B cell (primary cell): ENCODE data around the gene PSMD5. TPM values are rescaled to one million over a fixed set of nuclear protein-coding genes. Genes with fewer than 3 reads are reported as not detected.

ENCODE experiments used
- ATAC-seq: fragments of 200-7000 bp; cut with Tn5 transposase; one replicate; pipeline ENCODE4 v1.10.0; 2021; ENCODE audit warnings: low read depth, mild to moderate bottlenecking, moderate number of reproducible peaks, moderate library complexity
- CTCF ChIA-PET: fragments of 350-600 bp; sonication (Branson Sonifier 250); formaldehyde crosslinking; loops from one replicate; lab custom pipeline; 2021; ENCODE audit warnings: antibody characterized with exemption, inconsistent platforms; lab: Charles Lee
- POLR2A ChIA-PET: fragments of 350-600 bp; sonication (Branson Sonifier 250); formaldehyde crosslinking; loops from one replicate; lab custom pipeline; 2021; ENCODE audit warnings: antibody characterized with exemption; lab: Charles Lee
- DNase-seq: peaks from one replicate; pipeline ENCODE4 v3.0.0; 2013
- H2AFZ ChIP-seq: 2 replicates; pipeline ENCODE4 v1.6.1; 2012; ENCODE audit warnings: mild to moderate bottlenecking, low read depth, low read length; ENCODE audit not compliant: insufficient read depth, poor library complexity, severe bottlenecking
- H3K27ac ChIP-seq, 2 donors: 1 replicate in 1 of 2; 2 replicates in 1 of 2; pipeline ENCODE4 v1.5.1; 2012 to 2013; ENCODE audit warnings: low read length in 2 of 2, mild to moderate bottlenecking in 2 of 2, moderate library complexity in 1 of 2
- H3K27me3 ChIP-seq, 4 experiments: fragments of 200-600 bp in 1 of 4; sonication (generic) in 1 of 4; replicated peaks in 1 of 4; 1 replicate in 2 of 4; 2 replicates in 2 of 4; pipeline versions ENCODE4 v1.6.1 to v1.7.0; 2013 to 2016; ENCODE audit warnings: low read length in 3 of 4, mild to moderate bottlenecking in 2 of 4, mixed read lengths in 1 of 4, moderate library complexity in 1 of 4; ENCODE audit not compliant: insufficient read depth in 4 of 4, control insufficient read depth in 3 of 4; ENCODE audit errors: control extremely low read depth in 1 of 4
- H3K36me3 ChIP-seq, 2 experiments: replicated peaks in 1 of 2; 1 replicate in 1 of 2; 2 replicates in 1 of 2; pipeline versions ENCODE4 v1.6.1 to v1.7.1; 2013; ENCODE audit warnings: low read length in 1 of 2; ENCODE audit not compliant: insufficient read depth in 2 of 2, control insufficient read depth in 1 of 2; ENCODE audit errors: control extremely low read depth in 1 of 2, extremely low read depth in 1 of 2
- H3K4me1 ChIP-seq, 2 donors: fragments of 200-600 bp in 1 of 2; sonication (generic) in 1 of 2; 1 replicate in 1 of 2; 2 replicates in 1 of 2; pipeline versions ENCODE4 v1.5.1 to v1.6.1; 2013 to 2017; ENCODE audit warnings: low read length in 2 of 2; ENCODE audit not compliant: control insufficient read depth in 2 of 2, insufficient read depth in 2 of 2
- H3K4me2 ChIP-seq: replicated peaks from 2 replicates; pipeline ENCODE3; 2012; ENCODE audit warnings: mild to moderate bottlenecking, low read depth, low read length; ENCODE audit not compliant: poor library complexity, severe bottlenecking
- H3K4me3 ChIP-seq, 5 experiments: fragments of 200-600 bp in 1 of 5; sonication (generic) in 1 of 5; 1 replicate in 3 of 5; 2 replicates in 2 of 5; pipeline versions ENCODE4 v1.5.1 to v1.7.0; 2011 to 2016; ENCODE audit warnings: low read length in 4 of 5, mild to moderate bottlenecking in 4 of 5, low read depth in 2 of 5, control low read depth in 1 of 5, moderate library complexity in 1 of 5; ENCODE audit not compliant: insufficient read depth in 1 of 5; ENCODE audit errors: control extremely low read depth in 1 of 5, extremely low read depth in 1 of 5
- H3K79me2 ChIP-seq: fragments of 200-600 bp; sonication (generic); one replicate; pipeline ENCODE4 v1.6.0; 2016; ENCODE audit warnings: low read length; ENCODE audit not compliant: control insufficient read depth, insufficient read depth
- H3K9ac ChIP-seq: fragments of 200-600 bp; sonication (generic); 2 replicates; pipeline ENCODE4 v1.6.1; 2017; ENCODE audit warnings: mild to moderate bottlenecking, low read length, moderate library complexity
- H3K9me3 ChIP-seq, 3 donors: one replicate each; pipeline versions ENCODE4 v1.6.1 to v1.7.1; 2013; ENCODE audit warnings: low read length in 2 of 3; ENCODE audit not compliant: control insufficient read depth in 2 of 3, insufficient read depth in 1 of 3; ENCODE audit errors: control extremely low read depth in 1 of 3
- H4K20me1 ChIP-seq: 2 replicates; pipeline ENCODE4 v1.6.0; 2012; ENCODE audit warnings: mild to moderate bottlenecking, low read length; ENCODE audit not compliant: insufficient read depth, control insufficient read depth, poor library complexity, severe bottlenecking
- H3K27ac Mint-ChIP-seq: one replicate; pipeline ENCODE4 v1.8.0; 2021; ENCODE audit warnings: mixed read lengths
- H3K27me3 Mint-ChIP-seq: one replicate; pipeline ENCODE4 v1.8.0; 2021; ENCODE audit warnings: mixed read lengths
- H3K4me1 Mint-ChIP-seq: one replicate; pipeline ENCODE4 v1.8.0; 2021; ENCODE audit warnings: mixed read lengths
- H3K4me3 Mint-ChIP-seq: one replicate; pipeline ENCODE4 v1.8.0; 2021; ENCODE audit warnings: mixed read lengths
- H3K9me3 Mint-ChIP-seq: one replicate; pipeline ENCODE4 v1.8.0; 2022; ENCODE audit warnings: mixed read lengths; ENCODE audit not compliant: insufficient read depth
- CTCF ChIP-seq: fragments of 200-600 bp; IDR thresholded peaks from one replicate; pipeline ENCODE4 v1.8.0; 2022; ENCODE audit warnings: antibody characterized with exemption, mild to moderate bottlenecking
- EZH2 ChIP-seq: IDR thresholded peaks from 2 replicates; pipeline ENCODE4 v1.6.1; 2012; ENCODE audit warnings: borderline replicate concordance, low read depth, mild to moderate bottlenecking, moderate library complexity, low read length; ENCODE audit not compliant: insufficient read depth, poor library complexity, severe bottlenecking
- WGBS: methylation state at CpG from one replicate; pipeline ENCODE4 v1.1.5; 2013; ENCODE audit warnings: missing lambda C conversion rate; ENCODE audit not compliant: insufficient coverage; 5-methylcytosine and 5-hydroxymethylcytosine counted together
- intact Hi-C: fragments of 100-400 bp; cut with micrococcal nuclease; formaldehyde crosslinking; loops from one replicate; pipeline ENCODE4 v1.10.0; 2022
- polyA plus RNA-seq: library from polyadenylated mRNA; depleted of rRNA; stranded (reverse); fragments of >200 nt; gene quantifications from 2 replicates; pipeline ENCODE4 v1.2.3, GENCODE V29; 2012
- total RNA-seq, 2 donors: library from RNA; stranded (reverse); fragments of 120-200 nt in 1 of 2; gene quantifications; 1 replicate in 1 of 2; 2 replicates in 1 of 2; pipeline versions ENCODE4 v1.2.3 to v1.2.4, GENCODE V29; 2013 to 2022

The PSMD5 gene
- total and polyA plus RNA-seq, 2 donors (not counting 1 experiment from before 2014, with no cell fraction given): 7.4 to 25.3 TPM

DNA sequence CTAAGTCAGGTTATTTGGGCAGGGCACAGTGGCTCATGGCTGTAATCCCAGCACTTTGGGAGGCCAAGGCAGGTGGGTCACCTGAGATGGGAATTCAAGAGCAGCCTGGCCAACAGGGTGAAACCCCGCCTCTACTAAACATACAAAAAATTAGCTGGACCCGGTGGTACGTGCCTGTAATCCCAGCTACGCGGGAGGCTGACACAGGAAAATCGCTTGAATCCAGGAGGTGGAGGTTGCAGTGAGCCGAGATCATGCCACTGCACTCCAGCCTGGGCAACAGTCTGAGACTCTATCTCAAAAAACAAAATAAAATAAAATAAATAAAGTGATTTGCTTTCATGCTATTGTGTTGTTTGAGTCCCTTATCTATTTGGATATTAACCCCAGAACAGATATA lies 41.3 kb downstream of the PSMD5 start:
- H3K4me1 ChIP-seq: no peaks in the 10 kb centered on the region
- H3K36me3 ChIP-seq: no peaks in the 10 kb centered on the region
- intact Hi-C loops: no loop called here
- H3K79me2 ChIP-seq: no peaks in the 10 kb centered on the region
- no peaks in the 10 kb centered on the region for H4K20me1 ChIP-seq
- H3K4me2 ChIP-seq: no peak overlapping the region
- H3K9ac ChIP-seq: no peak overlapping the region
- Mint-ChIP-seq H3K4me3 (no peak overlapping the region), H3K27ac (no peak overlapping the region), H3K9me3 (peaks cover 8% of the 10 kb centered on the region), H3K27me3 (no peaks in the 10 kb centered on the region), H3K4me1 (no peaks in the 10 kb centered on the region)
- ATAC-seq (no peak), DNase-seq (no peak)
- TF ChIP-seq EZH2: no peak
- no peak for TF ChIP-seq CTCF
- WGBS: 100% methylated on average over 3 of the region's 7 CpGs
- H3K4me3 ChIP-seq: no peak overlapping the region
- peaks cover 0 to 16% (median 9%) of the 10 kb centered on the region in 3 donors for H3K9me3 ChIP-seq
- no peak overlapping the region for H3K27ac ChIP-seq
- POLR2A ChIA-PET: no interaction called here
- no peaks in the 10 kb centered on the region for H3K27me3 ChIP-seq
- CTCF ChIA-PET: interaction anchor here (0.6 kb wide), 1 partner anchor 297 kb away, joined by 3 read pairs; no protein-coding TSS in a partner anchor
- no peak overlapping the region for H2AFZ ChIP-seq
